ENCODE measurements around the gene FCN1. TPM values are rescaled to one million over a fixed set of nuclear protein-coding genes. Genes with fewer than 3 reads are reported as not detected.

FCN1 gene
- total and polyA plus RNA-seq, 9 of the 15 experiments (the other 6 are each of a cell fraction or from before 2014, with no cell fraction given) = not detected

GRCh38 chr9:134864821-134865190 is 52.9 kb downstream of the FCN1 start:
- Histone ChIP-seq H3K9ac (ENCODE audit: insufficient read depth in 1 of 2, low read depth in 2 of 2, low read length in 2 of 2) (no peak overlapping the region; a peak in 1 of 4 replicates), H3K36me3 (ENCODE audit: control insufficient read depth, insufficient read depth, low read length) (no peaks in the 10 kb centered on the region), H4K20me1 (replicated peaks; ENCODE audit: control insufficient read depth, insufficient read depth, low read length) (no peaks in the 10 kb centered on the region), H3K4me2 (ENCODE audit: insufficient read depth, low read length) (no peak overlapping the region), H3K9me1 (ENCODE audit: control insufficient read depth, insufficient read depth, low read length) (no peaks in the 10 kb centered on the region), H3K9me3 (replicated peaks; ENCODE audit: control insufficient read depth, insufficient read depth, low read depth, low read length) (no peaks in the 10 kb centered on the region), H3K27me3 (ENCODE audit: control insufficient read depth in 2 of 2, insufficient read depth in 2 of 2, low read length in 2 of 2) (peaks cover 0 to 35% of the 10 kb centered on the region in 2 experiments; a peak in 2 of 5 replicates), H3K4me1 (replicated peaks in 1 of 2; ENCODE audit: control insufficient read depth in 2 of 2, insufficient read depth in 2 of 2, low read length in 2 of 2) (no peaks in the 10 kb centered on the region), H3K79me2 (ENCODE audit: control insufficient read depth, insufficient read depth, low read length) (no peaks in the 10 kb centered on the region; the same call in 2 of the 3 replicates), H2AFZ (ENCODE audit: low read depth, low read length) (no peak overlapping the region), H3K27ac (ENCODE audit: extremely low read depth, low read depth, low read length) (no peak overlapping the region), H3K4me3 (no peak overlapping the region)
- in situ Hi-C loops (cut with MboI) (no loop called here), intact Hi-C loops (cut with micrococcal nuclease) (no loop called here)
- DNase-seq (ENCODE audit: extremely low read depth in 1 of 4, low spot score in 3 of 4) = no peak
- CTCF ChIA-PET (ENCODE audit: low intra/inter-chr PET ratio) = no interaction called here
- no peak for FAIRE-seq
- WGBS (ENCODE audit: insufficient coverage, low coverage, missing lambda C conversion rate) = 1% methylated on average over 12 of the region's 13 CpGs
- no TSS peak for BruUV-seq (replicated peaks)
- ATAC-seq = no peak
- POLR2A ChIA-PET = no interaction called here
- no peak for TF ChIP-seq POLR2B (IDR thresholded peaks at IDR 0.05; ENCODE audit: low read depth, partially characterized antibody)
- no peak for TF ChIP-seq FOXM1 (IDR thresholded peaks at IDR 0.05; ENCODE audit: low read depth)
- no peak for TF ChIP-seq FOXM1 (CRISPR knock-in tag; IDR thresholded peaks at IDR 0.05; ENCODE audit: low read depth)
- TF ChIP-seq ERF (CRISPR knock-in tag; IDR thresholded peaks at IDR 0.05) = no peak
- no peak for TF ChIP-seq CAMTA2 (CRISPR knock-in tag; conservative IDR thresholded peaks at IDR 0.05)
- no peak for TF ChIP-seq ZNF77 (CRISPR knock-in tag; IDR thresholded peaks at IDR 0.05)
- TF ChIP-seq C11orf30 (IDR thresholded peaks at IDR 0.05; ENCODE audit: low read depth) = no peak
- no peak for TF ChIP-seq PRPF4 (IDR thresholded peaks at IDR 0.05; ENCODE audit: insufficient read depth, low read depth, low read length, poor library complexity, severe bottlenecking)
- TF ChIP-seq CHD7 (IDR thresholded peaks at IDR 0.05; ENCODE audit: low read depth, low read length) = no peak
- TF ChIP-seq XRCC4 (IDR thresholded peaks at IDR 0.05; ENCODE audit: extremely low read depth, insufficient read depth, insufficient read length) = no peak
- no peak for TF ChIP-seq CGGBP1 (CRISPR knock-in tag; IDR thresholded peaks at IDR 0.05)
- no peak for TF ChIP-seq HNRNPLL (IDR thresholded peaks at IDR 0.05; ENCODE audit: low read depth, low read length, poor library complexity, severe bottlenecking)
